Breast epithelium (tissue), 3 donors: ENCODE measurements around the gene MYBPHL.

ENCODE experiments used
- POLR2A ChIP-seq: fragments of 450-650 bp; IDR thresholded peaks from one replicate; pipeline ENCODE4 v1.6.1; 2016; ENCODE audit warnings: antibody characterized with exemption, mild to moderate bottlenecking, moderate library complexity
- POLR2AphosphoS5 ChIP-seq, 3 donors: sonication (generic); formaldehyde crosslinking; IDR thresholded peaks; one replicate each; pipeline ENCODE4 v1.6.1; 2017; ENCODE audit warnings: antibody characterized with exemption in 3 of 3
- TF ChIP-seq, protein P1 (sequence below), 3 donors: fragments of 450-650 bp; IDR thresholded peaks; one replicate each; pipeline ENCODE4 v1.5.1; 2016 to 2017; ENCODE audit warnings: antibody characterized with exemption in 3 of 3, mild to moderate bottlenecking in 3 of 3, moderate library complexity in 3 of 3

DNA sequence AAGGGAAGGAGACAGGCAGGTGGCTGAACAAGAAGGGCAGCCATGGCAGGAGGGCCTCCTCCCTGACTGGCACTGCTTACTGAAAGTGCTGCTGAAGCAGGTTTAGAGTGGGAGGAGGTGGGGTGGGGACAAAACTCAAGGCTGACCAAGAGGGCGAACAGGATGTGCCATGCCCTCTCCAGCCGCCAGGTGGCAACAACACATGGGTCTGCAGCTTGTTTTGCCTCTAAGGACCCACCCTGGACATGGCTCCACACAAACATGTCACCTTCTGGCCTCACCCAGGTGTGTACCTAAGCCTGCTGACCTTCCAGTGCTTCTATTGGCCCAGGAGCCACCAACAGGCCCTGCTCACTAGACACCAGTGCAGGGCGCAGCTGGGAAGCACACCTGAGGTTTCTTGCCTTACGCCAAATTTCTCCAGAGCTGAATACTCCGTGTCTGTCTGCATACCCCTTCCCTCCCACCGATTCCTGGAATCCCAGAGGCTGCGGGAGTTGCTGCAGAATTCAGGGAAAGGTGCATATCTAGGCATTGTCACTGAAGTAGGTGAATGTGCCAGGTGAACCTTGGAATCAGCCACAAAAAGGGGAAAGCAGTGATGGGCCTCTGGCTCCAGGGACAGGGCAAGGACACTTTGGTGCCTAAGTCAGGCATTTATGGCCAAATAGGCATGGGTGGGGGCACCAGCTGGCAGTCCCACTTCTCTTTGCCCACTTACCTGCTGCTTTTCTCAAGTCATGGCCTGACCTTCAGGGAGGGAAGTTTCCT lies 29.2 kb downstream of the MYBPHL start:
- TF ChIP-seq, protein P1, sequence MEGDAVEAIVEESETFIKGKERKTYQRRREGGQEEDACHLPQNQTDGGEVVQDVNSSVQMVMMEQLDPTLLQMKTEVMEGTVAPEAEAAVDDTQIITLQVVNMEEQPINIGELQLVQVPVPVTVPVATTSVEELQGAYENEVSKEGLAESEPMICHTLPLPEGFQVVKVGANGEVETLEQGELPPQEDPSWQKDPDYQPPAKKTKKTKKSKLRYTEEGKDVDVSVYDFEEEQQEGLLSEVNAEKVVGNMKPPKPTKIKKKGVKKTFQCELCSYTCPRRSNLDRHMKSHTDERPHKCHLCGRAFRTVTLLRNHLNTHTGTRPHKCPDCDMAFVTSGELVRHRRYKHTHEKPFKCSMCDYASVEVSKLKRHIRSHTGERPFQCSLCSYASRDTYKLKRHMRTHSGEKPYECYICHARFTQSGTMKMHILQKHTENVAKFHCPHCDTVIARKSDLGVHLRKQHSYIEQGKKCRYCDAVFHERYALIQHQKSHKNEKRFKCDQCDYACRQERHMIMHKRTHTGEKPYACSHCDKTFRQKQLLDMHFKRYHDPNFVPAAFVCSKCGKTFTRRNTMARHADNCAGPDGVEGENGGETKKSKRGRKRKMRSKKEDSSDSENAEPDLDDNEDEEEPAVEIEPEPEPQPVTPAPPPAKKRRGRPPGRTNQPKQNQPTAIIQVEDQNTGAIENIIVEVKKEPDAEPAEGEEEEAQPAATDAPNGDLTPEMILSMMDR (IDR thresholded peaks at IDR 0.05): peak; percentile 66 to 82 (median 79)
- no peak for TF ChIP-seq POLR2A
- no peak for TF ChIP-seq POLR2AphosphoS5 (IDR thresholded peaks at IDR 0.05)
